ENCODE results near the gene RPP25L. TPM values are rescaled to one million over a fixed set of nuclear protein-coding genes. Genes with fewer than 3 reads are reported as not detected.

The RPP25L gene
- polyA plus RNA-seq, 1 donor from 2014 or later, result 31.4 TPM

DNA sequence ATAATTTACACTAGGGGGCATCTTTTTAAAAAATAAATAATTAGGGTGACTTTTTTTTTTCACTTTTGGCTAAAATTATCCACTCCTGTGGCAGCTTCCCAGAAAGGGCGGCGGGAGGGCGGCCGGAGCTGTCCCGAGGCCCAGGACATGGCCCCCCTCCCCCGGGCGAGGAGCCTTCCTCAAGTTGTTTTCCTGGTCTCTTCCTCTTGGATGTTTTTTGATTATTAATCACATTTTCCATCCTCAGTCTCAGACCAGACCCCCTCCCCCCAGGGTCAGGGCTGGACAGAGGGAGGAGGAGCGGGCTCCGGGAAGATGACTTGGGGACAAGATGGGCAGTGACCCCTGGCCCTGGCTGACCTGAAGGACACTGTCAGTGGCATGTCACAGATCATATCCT lies 17.7 kb downstream of the RPP25L start:
- no peak overlapping the region for H3K27ac ChIP-seq (ENCODE audit: low read length)
- H3F3A ChIP-seq (ENCODE audit: insufficient read depth, low read length, poor library complexity, severe bottlenecking), result no peaks in the 10 kb centered on the region
- no peaks in the 10 kb centered on the region for H3K9me2 ChIP-seq (ENCODE audit: insufficient read depth, low read length)
- H3K36me3 ChIP-seq (ENCODE audit: insufficient read depth, low read length), result no peaks in the 10 kb centered on the region
- peaks cover 2% of the 10 kb centered on the region for H3K79me2 ChIP-seq (replicated peaks; ENCODE audit: insufficient read depth, low read length)
- H4K20me1 ChIP-seq (ENCODE audit: insufficient read depth), result no peaks in the 10 kb centered on the region
- H3K9me3 ChIP-seq (ENCODE audit: low read length), result no peaks in the 10 kb centered on the region
- no peak overlapping the region for H2AFZ ChIP-seq (ENCODE audit: low read depth, low read length)
- no peak overlapping the region for H3K9ac ChIP-seq (ENCODE audit: low read length)
- H3K4me3 ChIP-seq (ENCODE audit: low read length), result no peak overlapping the region
- TF ChIP-seq EP300 (conservative IDR thresholded peaks at IDR 0.05; ENCODE audit: poor library complexity, severe bottlenecking), result no peak
- no peak for TF ChIP-seq POLR2AphosphoS5 (IDR thresholded peaks at IDR 0.05)
- TF ChIP-seq, protein P1, sequence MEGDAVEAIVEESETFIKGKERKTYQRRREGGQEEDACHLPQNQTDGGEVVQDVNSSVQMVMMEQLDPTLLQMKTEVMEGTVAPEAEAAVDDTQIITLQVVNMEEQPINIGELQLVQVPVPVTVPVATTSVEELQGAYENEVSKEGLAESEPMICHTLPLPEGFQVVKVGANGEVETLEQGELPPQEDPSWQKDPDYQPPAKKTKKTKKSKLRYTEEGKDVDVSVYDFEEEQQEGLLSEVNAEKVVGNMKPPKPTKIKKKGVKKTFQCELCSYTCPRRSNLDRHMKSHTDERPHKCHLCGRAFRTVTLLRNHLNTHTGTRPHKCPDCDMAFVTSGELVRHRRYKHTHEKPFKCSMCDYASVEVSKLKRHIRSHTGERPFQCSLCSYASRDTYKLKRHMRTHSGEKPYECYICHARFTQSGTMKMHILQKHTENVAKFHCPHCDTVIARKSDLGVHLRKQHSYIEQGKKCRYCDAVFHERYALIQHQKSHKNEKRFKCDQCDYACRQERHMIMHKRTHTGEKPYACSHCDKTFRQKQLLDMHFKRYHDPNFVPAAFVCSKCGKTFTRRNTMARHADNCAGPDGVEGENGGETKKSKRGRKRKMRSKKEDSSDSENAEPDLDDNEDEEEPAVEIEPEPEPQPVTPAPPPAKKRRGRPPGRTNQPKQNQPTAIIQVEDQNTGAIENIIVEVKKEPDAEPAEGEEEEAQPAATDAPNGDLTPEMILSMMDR (IDR thresholded peaks at IDR 0.05; ENCODE audit: poor library complexity, severe bottlenecking), result no peak
- TF ChIP-seq RAD21 (conservative IDR thresholded peaks at IDR 0.05), result no peak
- no peak for TF ChIP-seq MXI1 (conservative IDR thresholded peaks at IDR 0.05; ENCODE audit: poor library complexity, severe bottlenecking)
- TF ChIP-seq SMC3 (conservative IDR thresholded peaks at IDR 0.05; ENCODE audit: poor library complexity), result no peak
- peaks cover 26% of the 10 kb centered on the region for H3K27me3 ChIP-seq (ENCODE audit: insufficient read depth, low read depth, low read length)
- H3K4me2 ChIP-seq (ENCODE audit: low read length), result no peak overlapping the region

DNA sequence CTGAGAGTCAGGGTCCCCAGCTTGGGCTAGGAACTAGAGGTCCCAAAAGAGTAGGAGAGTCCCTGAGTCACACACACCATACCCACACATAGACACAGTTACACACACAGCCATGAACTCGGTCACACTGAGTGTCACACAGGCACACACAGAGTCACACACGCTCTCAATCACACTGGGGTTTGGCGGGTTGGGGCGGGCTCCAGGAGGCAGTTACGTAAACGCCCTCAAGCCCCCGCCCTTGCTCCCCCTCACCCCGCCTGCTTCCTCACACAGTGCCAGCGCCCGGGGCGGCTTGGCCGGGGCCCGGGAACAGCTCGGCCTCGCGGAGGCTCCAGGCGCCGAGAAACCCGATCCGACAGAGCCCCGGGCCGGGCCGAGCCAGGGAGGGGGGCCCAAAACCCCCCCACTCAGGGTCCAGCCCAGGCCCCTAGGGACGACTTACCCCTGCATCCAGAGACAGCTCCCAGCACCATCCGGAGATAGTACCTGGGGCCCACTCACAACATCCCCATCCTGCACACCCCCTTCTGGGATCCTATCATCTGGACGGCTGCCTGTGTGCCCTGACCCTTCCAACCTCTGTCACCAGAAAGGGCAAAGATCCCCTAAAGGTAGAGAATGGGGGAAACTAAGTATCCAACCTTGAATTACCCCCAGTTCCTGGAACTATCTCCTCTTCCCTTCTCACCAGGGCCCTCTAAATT lies 18.8 kb downstream of the RPP25L start:
- Histone ChIP-seq H3K36me3 (ENCODE audit: insufficient read depth, low read length) (no peaks in the 10 kb centered on the region), H3K9ac (ENCODE audit: low read length) (no peak overlapping the region), H3K4me3 (ENCODE audit: low read length) (no peak overlapping the region), H3F3A (ENCODE audit: insufficient read depth, low read length, poor library complexity, severe bottlenecking) (no peaks in the 10 kb centered on the region), H3K79me2 (replicated peaks; ENCODE audit: insufficient read depth, low read length) (peaks cover 13% of the 10 kb centered on the region), H3K4me2 (ENCODE audit: low read length) (no peak overlapping the region), H3K27ac (ENCODE audit: low read length) (no peak overlapping the region), H3K9me2 (ENCODE audit: insufficient read depth, low read length) (no peaks in the 10 kb centered on the region), H3K9me3 (ENCODE audit: low read length) (no peaks in the 10 kb centered on the region), H2AFZ (ENCODE audit: low read depth, low read length) (no peak overlapping the region), H4K20me1 (ENCODE audit: insufficient read depth) (no peaks in the 10 kb centered on the region), H3K27me3 (ENCODE audit: insufficient read depth, low read depth, low read length) (peaks cover 26% of the 10 kb centered on the region)
- TF ChIP-seq RAD21 (conservative IDR thresholded peaks at IDR 0.05) (no peak), MXI1 (conservative IDR thresholded peaks at IDR 0.05; ENCODE audit: poor library complexity, severe bottlenecking) (no peak), EZH2 (IDR thresholded peaks at IDR 0.05; ENCODE audit: borderline replicate concordance, insufficient read depth, low read length, poor library complexity, severe bottlenecking) (no peak), SMC3 (conservative IDR thresholded peaks at IDR 0.05; ENCODE audit: poor library complexity) (no peak), TAF1 (IDR thresholded peaks at IDR 0.05; ENCODE audit: low read depth) (no peak), POLR2AphosphoS5 (IDR thresholded peaks at IDR 0.05) (no peak), EP300 (conservative IDR thresholded peaks at IDR 0.05; ENCODE audit: poor library complexity, severe bottlenecking) (no peak)
- TF ChIP-seq, protein P2, sequence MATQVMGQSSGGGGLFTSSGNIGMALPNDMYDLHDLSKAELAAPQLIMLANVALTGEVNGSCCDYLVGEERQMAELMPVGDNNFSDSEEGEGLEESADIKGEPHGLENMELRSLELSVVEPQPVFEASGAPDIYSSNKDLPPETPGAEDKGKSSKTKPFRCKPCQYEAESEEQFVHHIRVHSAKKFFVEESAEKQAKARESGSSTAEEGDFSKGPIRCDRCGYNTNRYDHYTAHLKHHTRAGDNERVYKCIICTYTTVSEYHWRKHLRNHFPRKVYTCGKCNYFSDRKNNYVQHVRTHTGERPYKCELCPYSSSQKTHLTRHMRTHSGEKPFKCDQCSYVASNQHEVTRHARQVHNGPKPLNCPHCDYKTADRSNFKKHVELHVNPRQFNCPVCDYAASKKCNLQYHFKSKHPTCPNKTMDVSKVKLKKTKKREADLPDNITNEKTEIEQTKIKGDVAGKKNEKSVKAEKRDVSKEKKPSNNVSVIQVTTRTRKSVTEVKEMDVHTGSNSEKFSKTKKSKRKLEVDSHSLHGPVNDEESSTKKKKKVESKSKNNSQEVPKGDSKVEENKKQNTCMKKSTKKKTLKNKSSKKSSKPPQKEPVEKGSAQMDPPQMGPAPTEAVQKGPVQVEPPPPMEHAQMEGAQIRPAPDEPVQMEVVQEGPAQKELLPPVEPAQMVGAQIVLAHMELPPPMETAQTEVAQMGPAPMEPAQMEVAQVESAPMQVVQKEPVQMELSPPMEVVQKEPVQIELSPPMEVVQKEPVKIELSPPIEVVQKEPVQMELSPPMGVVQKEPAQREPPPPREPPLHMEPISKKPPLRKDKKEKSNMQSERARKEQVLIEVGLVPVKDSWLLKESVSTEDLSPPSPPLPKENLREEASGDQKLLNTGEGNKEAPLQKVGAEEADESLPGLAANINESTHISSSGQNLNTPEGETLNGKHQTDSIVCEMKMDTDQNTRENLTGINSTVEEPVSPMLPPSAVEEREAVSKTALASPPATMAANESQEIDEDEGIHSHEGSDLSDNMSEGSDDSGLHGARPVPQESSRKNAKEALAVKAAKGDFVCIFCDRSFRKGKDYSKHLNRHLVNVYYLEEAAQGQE (IDR thresholded peaks at IDR 0.05; ENCODE audit: borderline replicate concordance), result no peak
- TF ChIP-seq, protein P1 (IDR thresholded peaks at IDR 0.05; ENCODE audit: poor library complexity, severe bottlenecking), result no peak
